OCI-M2 (cell line): ENCODE results near the gene CLMN.
"Not testable (repeated sequence)": the region's sequence is repeated elsewhere in the genome, so short reads cannot be mapped to it uniquely, and the experiment has no call there.

ENCODE experiments used
- DNase-seq: peaks from one replicate; lab custom pipeline; 2025; ENCODE audit not compliant: unreplicated experiment; lab: John Stamatoyannopoulos, UW

The CLMN gene

DNA sequence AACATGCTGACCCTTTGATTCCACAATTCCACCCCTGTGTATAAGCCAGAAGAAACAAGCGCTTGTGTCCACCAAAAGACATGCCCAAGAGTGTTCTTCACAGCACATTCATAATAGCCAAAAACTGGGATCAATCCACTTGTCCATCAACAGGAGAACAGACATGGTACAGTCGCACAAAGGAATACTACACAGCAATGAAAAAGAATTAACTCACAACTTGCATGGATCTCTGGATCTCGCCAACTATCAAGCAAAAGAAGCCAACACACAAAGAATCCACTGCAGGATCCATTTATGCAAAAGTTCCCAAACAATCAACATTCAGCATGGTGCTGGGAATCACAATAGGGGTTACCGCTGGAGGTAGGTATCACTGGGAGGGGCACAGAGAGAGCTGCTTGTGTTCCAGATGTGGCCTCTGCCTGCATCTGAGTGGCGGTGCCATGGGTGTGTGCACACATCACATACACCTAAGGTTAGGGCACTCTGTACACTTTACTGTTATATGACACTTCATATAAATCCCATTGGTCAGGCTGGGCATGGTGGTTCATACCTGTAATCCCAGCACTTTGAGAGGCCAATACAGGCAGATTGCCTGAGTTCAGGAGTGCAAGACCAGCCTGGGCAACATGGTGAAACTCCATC, 30.9 kb downstream of the CLMN start:
- DNase-seq, result no peak

- no peak for DNase-seq
Measured at GRCh38 chr14:95287176-95287754, 32.4 kb downstream of the CLMN start.

GRCh38 chr14:95286645-95287044, 33.1 kb downstream of the CLMN start:
- DNase-seq, result no peak

GRCh38 chr14:95285566-95285965, 34.1 kb downstream of the CLMN start:
- DNase-seq, result no peak

DNA sequence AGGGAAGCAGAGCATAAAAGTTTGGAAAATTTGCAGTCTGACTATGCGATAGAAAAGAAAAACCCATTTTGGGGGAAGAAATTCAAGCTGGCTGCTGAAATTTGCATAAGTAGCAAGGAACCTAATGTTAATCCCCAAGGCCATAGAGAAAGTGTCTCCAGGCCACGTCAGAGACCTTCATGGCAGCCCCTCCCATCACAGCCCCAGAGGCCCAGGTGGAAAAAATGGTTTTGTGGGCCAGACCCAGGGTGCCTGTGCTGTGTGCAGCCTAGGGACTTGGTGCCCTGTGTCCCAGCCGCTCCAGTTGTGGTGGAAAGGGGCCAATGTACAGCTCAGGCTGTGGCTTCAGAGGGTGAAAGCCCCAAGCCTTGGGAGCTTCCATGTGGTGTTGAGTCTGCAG, 35.9 kb downstream of the CLMN start:
- DNase-seq, result not testable (repeated sequence)

- DNase-seq, result not testable (repeated sequence)
Measured at GRCh38 chr14:95282986-95283380, 36.7 kb downstream of the CLMN start.

DNA sequence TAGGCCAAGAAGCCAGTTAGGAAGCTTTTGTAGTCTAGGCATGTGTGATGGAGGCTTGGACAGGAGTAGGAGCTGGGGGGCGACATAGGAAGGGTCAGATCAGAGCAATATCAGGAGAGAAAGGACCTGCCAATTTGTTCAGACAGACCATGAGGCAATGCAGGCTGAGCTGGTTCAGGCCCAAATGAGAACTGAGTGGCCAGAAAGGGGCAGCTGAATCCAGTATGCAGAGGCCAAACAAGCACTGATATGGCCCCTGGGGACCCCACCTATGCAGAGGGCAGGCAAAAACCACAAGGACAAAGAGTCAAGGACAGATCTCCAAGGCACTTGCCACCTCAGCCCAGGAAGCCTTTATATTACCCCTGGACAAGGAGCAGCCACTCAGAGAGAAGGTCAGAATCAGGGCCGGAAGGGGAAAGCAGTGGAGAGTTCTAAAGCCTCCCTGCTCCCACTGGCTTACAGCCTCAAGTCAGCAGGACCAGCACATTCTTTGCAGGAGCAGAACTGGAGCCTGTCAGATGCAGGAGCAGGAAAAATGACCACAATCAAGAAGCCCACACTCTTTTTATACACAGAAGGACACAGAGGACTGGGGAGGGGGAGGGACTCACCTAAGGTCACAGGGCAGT, 37.2 kb downstream of the CLMN start:
- DNase-seq, result no peak

DNA sequence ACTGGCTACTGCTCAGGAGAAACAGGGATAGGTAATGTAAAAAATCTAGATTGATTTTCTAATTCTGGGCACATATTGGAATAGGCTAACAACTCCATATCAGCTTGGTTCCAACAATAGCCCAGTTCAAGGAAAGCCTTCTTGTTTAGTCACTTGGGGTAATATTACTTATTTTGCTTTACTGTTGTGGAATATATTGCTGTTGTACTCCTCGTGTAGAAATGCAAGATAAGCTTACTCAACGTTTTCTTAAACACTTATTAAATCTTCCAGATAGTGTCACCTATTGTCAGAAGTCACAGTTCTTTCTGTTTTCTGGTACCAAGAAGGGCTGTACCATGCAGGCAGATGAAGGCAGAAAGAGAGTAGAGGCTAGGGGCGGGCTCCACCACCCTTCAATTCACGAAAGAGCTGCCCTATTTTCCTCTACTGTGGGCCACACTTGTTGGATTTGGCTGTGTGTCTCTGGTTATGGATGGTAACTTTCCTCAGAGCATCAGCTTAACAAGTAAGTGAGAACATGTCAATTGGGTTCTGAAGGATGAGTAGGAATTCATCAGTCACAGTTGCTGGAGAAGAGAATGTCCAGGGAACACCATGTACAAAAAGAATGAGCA, 38.0 kb downstream of the CLMN start:
- DNase-seq, result no peak

- DNase-seq, result no peak
Measured at GRCh38 chr14:95275494-95275893, 44.2 kb downstream of the CLMN start.

DNA sequence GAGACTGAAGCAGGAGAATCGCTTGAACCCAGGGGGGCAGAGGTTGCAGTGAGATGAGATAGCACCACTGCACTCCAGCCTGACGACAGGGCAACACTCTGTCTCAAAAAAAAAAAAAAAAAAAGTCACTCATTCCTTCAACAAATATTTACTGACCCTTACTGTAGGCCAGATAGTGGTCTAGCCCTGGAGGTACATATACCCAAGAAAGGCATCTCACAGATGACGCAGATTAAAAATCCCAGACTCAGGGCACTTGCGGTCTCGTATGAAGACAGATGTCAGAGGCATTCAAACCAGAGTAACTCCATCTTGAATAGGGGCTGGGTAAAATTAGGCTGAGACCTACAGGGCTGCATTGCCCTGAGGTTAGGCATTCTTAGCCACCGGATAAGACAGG, 44.8 kb downstream of the CLMN start:
- DNase-seq, result no peak

- no peak for DNase-seq
Measured at GRCh38 chr14:95274279-95274678, 45.4 kb downstream of the CLMN start.

DNA sequence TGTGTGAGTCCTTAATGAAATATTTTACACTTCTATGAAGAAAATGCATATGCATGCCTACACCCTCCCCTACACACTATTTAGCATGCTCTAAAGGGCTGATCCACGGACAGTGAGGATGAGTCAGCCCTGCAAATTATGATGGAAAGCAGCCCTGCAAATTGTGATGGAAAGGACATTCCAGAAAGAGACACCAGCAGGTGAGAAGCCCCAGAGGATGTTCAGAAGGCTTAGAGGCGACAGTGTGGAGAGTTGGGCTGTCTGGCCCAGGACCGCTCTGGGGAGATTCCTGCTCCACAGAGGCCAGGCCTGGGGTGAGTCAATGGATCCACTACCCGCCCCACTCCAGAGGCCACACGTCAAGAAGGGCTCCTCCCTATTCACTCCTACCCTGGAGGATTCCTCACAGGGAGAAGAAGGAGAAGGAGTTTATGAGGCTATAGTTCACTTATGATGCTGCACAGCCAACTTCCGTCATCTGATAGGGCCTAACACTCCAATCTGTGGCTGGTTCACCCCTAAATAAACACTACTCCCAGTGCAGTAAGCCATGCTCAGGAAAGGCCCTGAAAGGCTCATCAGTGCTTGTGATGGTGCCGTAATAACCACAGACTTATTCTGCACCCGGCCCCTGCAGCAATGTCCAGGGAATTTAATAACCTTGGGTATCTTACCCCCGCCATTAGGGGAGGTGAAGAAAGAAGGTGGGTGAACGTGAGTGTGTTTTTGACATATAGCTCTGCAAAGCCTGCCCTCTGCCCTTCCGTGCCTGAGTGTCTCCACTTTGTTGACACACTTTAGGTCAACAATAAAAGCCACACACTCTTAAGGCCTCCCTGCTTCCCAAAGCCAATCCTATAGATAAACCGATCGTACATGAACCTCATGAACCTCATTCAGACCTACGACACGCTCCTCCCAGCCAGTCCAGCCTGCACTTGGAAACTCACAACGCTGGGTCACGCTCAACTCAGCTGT, 46.4 kb downstream of the CLMN start:
- no peak for DNase-seq

GRCh38 chr14:95272057-95272456, 47.7 kb downstream of the CLMN start:
- no peak for DNase-seq

- DNase-seq, result no peak
Measured at GRCh38 chr14:95270203-95270602, 49.5 kb downstream of the CLMN start.

- no peak for DNase-seq
Measured at GRCh38 chr14:95269493-95269892, 50.2 kb downstream of the CLMN start.

DNA sequence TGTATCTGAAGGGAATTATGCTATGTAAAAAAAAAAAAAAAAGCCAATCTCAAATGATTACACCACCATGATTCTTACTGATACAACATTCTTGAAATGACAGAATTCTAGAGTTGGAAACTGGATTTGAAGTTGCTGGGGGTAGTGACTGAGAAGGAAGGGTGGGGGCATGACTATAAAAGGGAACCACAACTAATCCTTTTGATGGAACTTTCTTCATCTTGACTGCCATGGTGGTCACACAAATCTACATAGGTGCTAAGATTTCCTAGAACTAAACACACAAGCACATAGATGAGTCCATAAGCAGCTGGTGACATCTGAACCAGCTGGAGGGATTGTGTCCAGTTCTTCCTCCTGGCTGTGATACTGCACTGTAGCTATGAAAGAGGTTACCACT, 51.4 kb downstream of the CLMN start:
- no peak for DNase-seq

DNA sequence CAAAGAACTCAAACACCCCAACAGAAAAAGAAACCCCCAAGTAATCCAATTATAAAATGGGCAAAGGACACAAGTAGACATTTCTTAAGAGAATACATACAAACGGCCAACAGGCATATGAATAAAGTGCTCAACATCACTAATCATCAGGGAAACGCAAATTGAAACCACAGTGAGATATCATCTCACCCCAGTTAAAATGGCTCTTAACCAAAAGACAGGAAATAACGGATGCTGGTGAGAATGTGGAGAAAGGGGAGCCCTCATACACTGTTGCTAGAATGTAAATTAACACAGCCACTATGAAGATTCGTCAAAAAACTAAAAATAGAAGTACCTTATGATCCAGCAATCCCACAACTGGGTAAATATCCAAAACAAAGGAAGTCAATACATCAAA, 52.4 kb downstream of the CLMN start:
- DNase-seq, result no peak

- DNase-seq, result no peak
Measured at GRCh38 chr14:95265106-95266094, 54.3 kb downstream of the CLMN start.

GRCh38 chr14:95264271-95264973, 55.3 kb downstream of the CLMN start:
- no peak for DNase-seq
